ENCODE data around the gene CDC14A.

The CDC14A gene

DNA sequence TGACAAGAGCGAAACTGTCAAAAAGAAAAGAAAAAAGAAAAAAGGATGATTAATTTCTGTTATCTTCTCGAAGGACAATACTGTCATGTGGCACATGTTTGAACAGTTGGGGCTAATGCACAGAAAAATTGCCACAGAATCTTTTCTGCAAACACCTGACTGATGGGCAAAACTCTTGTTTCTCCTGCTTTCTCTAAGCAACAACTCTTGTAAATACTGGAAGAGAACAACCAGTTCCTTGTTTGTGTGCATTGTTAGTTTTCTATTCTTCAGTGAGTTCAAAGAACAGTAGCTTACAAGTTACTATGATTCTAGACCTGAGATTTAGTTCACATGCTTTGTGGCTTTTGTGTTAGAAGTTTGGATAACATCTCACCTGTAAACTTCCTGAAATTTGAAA, 60.7 kb downstream of the CDC14A start:
- FAIRE-seq = no peak
- no peak for TF ChIP-seq CTCF (IDR thresholded peaks at IDR 0.05; ENCODE audit: insufficient read depth, missing control alignments)
- DNase-seq (ENCODE audit: insufficient read length, low spot score) = no peak

DNA sequence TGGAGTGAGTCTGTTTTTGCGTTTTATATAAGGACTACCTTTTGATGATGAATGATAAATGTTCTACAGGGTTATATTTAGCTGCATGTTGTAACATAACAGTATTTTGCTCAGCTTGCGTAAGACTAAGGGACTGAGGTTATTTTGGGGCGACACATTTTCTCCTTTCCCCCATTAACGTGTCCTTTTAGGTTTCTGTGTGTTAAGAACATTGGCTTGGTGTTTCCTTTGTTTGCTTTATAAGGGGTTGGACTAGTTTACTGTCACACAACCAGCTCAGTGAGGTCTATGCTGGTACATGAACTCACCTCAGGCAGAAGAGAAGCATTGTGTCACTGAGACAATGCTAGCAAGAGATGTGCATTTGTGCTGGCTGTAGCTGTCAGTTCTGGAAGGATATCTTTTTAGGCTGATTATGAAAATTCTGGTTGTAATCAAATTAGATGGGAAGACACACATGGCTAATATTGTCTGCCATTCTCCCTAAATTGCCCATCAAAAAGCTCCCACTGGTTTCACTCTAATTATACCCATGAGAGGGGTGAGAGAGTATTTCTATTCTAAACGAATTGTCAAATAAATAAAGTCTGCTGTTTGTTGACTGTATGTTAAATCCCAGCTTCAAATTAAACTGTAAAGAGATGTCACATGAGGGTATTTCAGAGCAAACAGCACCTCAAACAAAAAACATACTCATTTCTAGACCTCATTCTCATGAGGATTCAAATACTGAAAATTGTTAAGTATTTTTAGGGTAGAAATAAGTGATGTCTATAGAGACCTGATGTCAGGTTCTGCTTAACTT, 62.6 kb downstream of the CDC14A start:
- DNase-seq (ENCODE audit: insufficient read length, low spot score) (no peak), FAIRE-seq (peak; percentile 25)
- no peak for TF ChIP-seq CTCF (IDR thresholded peaks at IDR 0.05; ENCODE audit: insufficient read depth, missing control alignments)

- TF ChIP-seq CTCF (IDR thresholded peaks at IDR 0.05; ENCODE audit: insufficient read depth, missing control alignments) = no peak
- FAIRE-seq (no peak), DNase-seq (ENCODE audit: insufficient read length, low spot score) (no peak)
Observed at GRCh38 chr1:100415498-100415778, 63.1 kb downstream of the CDC14A start.

DNA sequence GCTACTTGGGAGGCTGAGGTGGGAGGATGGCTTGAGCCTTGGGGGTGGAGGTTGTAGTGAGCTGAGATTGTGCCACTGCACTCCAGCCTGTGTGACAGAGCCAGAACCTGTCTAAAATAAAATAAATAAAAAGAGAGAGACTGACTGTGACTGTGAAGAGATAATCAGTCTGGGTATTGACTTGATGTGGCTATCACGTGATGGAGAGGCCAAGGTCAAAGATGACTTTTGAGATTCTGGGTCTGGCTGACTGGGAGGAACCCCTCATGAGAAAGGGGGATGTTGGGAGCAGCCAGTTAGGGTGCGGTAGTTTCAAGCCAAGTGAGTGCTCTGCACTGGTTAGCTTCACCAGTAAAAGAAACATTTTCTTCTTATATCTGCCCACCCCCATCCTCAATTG, 66.8 kb downstream of the CDC14A start:
- no peak for TF ChIP-seq CTCF (IDR thresholded peaks at IDR 0.05; ENCODE audit: insufficient read depth, missing control alignments)
- no peak for FAIRE-seq
- no peak for DNase-seq (ENCODE audit: insufficient read length, low spot score)

GRCh38 chr1:100422065-100422464, 69.8 kb downstream of the CDC14A start:
- TF ChIP-seq CTCF (IDR thresholded peaks at IDR 0.05; ENCODE audit: insufficient read depth, missing control alignments) = no peak
- DNase-seq (ENCODE audit: insufficient read length, low spot score) (no peak), FAIRE-seq (no peak)

- no peak for TF ChIP-seq CTCF (IDR thresholded peaks at IDR 0.05; ENCODE audit: insufficient read depth, missing control alignments)
- FAIRE-seq (no peak), DNase-seq (ENCODE audit: insufficient read length, low spot score) (no peak)
Observed at GRCh38 chr1:100423832-100424337, 71.6 kb downstream of the CDC14A start.

DNA sequence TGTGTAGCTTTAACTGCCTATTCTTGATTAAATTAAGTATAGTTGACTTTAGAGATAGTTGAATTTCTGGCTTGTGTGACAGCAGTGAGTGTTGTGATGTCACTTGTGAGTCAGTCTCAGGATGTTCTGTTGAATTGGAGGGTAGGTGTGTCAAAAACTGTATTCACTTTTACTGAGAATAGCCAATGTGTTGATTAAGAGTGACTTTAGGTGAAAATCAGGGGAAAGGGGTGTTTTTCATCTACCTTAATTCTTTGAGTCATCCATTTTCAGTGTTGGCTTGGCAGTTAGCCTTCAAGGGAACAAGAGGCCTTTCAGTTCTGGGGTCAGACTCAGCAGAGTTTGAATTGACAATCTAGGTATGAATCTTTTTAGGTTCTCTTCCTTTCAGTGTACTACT, 75.9 kb downstream of the CDC14A start:
- no peak for FAIRE-seq
- no peak for TF ChIP-seq CTCF (IDR thresholded peaks at IDR 0.05; ENCODE audit: insufficient read depth, missing control alignments)
- no peak for DNase-seq (ENCODE audit: insufficient read length, low spot score)

All from D721Med (cell line).